SK-N-SH (cell line): ENCODE results near the gene MAB21L3.

Source experiments
- MEF2A ChIP-seq: IDR thresholded peaks from 2 replicates; pipeline ENCODE4 v1.4.0; 2012; ENCODE audit warnings: low read depth, borderline replicate concordance
- NFIC ChIP-seq: IDR thresholded peaks from 2 replicates; pipeline ENCODE4 v1.4.0; 2012; ENCODE audit warnings: borderline replicate concordance
- TAF1 ChIP-seq: IDR thresholded peaks from 2 replicates; pipeline ENCODE4 v1.6.1; 2012; ENCODE audit warnings: low read depth, mild to moderate bottlenecking, low read length, moderate library complexity, borderline replicate concordance
- TF ChIP-seq, protein P1 (sequence below): IDR thresholded peaks from 2 replicates; pipeline ENCODE4 v1.4.0; 2012; ENCODE audit warnings: low read depth, borderline replicate concordance
- TF ChIP-seq, protein P2 (sequence below): fragments of 200-600 bp; sonication (generic); IDR thresholded peaks from 2 replicates; pipeline ENCODE4 v1.6.1; 2017; ENCODE audit warnings: antibody characterized with exemption, mild to moderate bottlenecking, moderate library complexity

DNA sequence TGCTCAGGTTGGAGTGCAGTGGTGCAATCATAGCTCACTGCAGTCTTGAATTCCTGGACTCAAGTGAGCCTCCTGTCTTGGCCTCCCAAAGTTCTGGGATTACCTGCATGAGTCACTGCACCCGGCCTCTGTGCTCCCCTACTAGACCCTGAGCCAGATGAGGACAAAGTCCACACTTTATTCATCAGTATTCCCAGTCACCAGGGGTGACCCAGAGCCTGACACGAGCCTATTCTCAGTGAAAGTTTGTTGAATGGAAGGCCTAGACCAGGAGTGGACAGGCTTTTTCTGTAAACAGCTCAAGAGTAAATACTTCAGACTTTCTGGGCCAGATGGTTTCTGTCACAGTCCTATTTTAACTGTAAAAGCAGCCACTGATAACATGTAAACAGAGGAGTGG is 68.2 kb downstream of the MAB21L3 start:
- TF ChIP-seq MEF2A: no peak
- TF ChIP-seq NFIC: no peak
- TF ChIP-seq, protein P1, sequence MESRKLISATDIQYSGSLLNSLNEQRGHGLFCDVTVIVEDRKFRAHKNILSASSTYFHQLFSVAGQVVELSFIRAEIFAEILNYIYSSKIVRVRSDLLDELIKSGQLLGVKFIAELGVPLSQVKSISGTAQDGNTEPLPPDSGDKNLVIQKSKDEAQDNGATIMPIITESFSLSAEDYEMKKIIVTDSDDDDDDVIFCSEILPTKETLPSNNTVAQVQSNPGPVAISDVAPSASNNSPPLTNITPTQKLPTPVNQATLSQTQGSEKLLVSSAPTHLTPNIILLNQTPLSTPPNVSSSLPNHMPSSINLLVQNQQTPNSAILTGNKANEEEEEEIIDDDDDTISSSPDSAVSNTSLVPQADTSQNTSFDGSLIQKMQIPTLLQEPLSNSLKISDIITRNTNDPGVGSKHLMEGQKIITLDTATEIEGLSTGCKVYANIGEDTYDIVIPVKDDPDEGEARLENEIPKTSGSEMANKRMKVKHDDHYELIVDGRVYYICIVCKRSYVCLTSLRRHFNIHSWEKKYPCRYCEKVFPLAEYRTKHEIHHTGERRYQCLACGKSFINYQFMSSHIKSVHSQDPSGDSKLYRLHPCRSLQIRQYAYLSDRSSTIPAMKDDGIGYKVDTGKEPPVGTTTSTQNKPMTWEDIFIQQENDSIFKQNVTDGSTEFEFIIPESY: no peak
- TF ChIP-seq TAF1: no peak
- TF ChIP-seq, protein P2, sequence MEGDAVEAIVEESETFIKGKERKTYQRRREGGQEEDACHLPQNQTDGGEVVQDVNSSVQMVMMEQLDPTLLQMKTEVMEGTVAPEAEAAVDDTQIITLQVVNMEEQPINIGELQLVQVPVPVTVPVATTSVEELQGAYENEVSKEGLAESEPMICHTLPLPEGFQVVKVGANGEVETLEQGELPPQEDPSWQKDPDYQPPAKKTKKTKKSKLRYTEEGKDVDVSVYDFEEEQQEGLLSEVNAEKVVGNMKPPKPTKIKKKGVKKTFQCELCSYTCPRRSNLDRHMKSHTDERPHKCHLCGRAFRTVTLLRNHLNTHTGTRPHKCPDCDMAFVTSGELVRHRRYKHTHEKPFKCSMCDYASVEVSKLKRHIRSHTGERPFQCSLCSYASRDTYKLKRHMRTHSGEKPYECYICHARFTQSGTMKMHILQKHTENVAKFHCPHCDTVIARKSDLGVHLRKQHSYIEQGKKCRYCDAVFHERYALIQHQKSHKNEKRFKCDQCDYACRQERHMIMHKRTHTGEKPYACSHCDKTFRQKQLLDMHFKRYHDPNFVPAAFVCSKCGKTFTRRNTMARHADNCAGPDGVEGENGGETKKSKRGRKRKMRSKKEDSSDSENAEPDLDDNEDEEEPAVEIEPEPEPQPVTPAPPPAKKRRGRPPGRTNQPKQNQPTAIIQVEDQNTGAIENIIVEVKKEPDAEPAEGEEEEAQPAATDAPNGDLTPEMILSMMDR: no peak
